ENCODE measurements around the gene EIF4ENIF1. TPM values are rescaled to one million over a fixed set of nuclear protein-coding genes. Genes with fewer than 3 reads are reported as not detected.

EIF4ENIF1 gene
- total and polyA plus RNA-seq, 2 experiments from 2014 or later, result 10.8 to 13.4 TPM

- Mint-ChIP-seq H3K9me3 (no peaks in the 10 kb centered on the region), H3K4me1 (no peaks in the 10 kb centered on the region; the same call in 2 of the 3 replicates), H3K4me3 (no peak overlapping the region), H3K36me3 (ENCODE audit: low read depth) (no peaks in the 10 kb centered on the region), H3K27ac (no peak overlapping the region), H3K27me3 (ENCODE audit: insufficient read depth, low read depth, poor library complexity) (no peaks in the 10 kb centered on the region)
- Histone ChIP-seq H3K4me2 (no peak overlapping the region), H3K27me3 (ENCODE audit: insufficient read depth) (no peaks in the 10 kb centered on the region), H3K36me3 (ENCODE audit: insufficient read depth) (no peaks in the 10 kb centered on the region), H3K9me2 (ENCODE audit: insufficient read depth) (no peaks in the 10 kb centered on the region), H3K27ac (ENCODE audit: low read depth) (no peak overlapping the region), H3F3A (replicated peaks; ENCODE audit: low read depth) (no peaks in the 10 kb centered on the region), H3K4me1 (ENCODE audit: insufficient read depth) (no peaks in the 10 kb centered on the region), H2AFZ (no peak overlapping the region), H3K79me2 (replicated peaks; ENCODE audit: insufficient read depth) (no peaks in the 10 kb centered on the region), H4K20me1 (replicated peaks; ENCODE audit: insufficient read depth) (no peaks in the 10 kb centered on the region), H3K4me3 (no peak overlapping the region)
- TF ChIP-seq CTCF (conservative IDR thresholded peaks at IDR 0.05; ENCODE audit: low read depth in 2 of 2), result no peak
- TF ChIP-seq CREB1 (CRISPR knock-in tag; IDR thresholded peaks at IDR 0.05; ENCODE audit: low read depth), result no peak
- no peak for TF ChIP-seq EZH2phosphoT487 (IDR thresholded peaks at IDR 0.05; ENCODE audit: unreplicated experiment)
- DNase-seq (ENCODE audit: low spot score) (no peak), ATAC-seq (no peak)
Observed at GRCh38 chr22:31538815-31539214, 49.2 kb upstream of the EIF4ENIF1 start.

- H3K4me2 ChIP-seq, result no peak overlapping the region
- Mint-ChIP-seq H3K27me3 (ENCODE audit: insufficient read depth, low read depth, poor library complexity) (peaks cover 5% of the 10 kb centered on the region), H3K4me1 (no peaks in the 10 kb centered on the region; the same call in 2 of the 3 replicates), H3K4me3 (no peak overlapping the region), H3K36me3 (ENCODE audit: low read depth) (no peaks in the 10 kb centered on the region), H3K9me3 (no peaks in the 10 kb centered on the region), H3K27ac (no peak overlapping the region)
- H3K36me3 ChIP-seq (ENCODE audit: insufficient read depth), result no peaks in the 10 kb centered on the region
- H3K27ac ChIP-seq (ENCODE audit: low read depth), result peak overlapping the region; percentile 68; the same call in 1 of the 2 replicates
- H3K27me3 ChIP-seq (ENCODE audit: insufficient read depth), result no peaks in the 10 kb centered on the region
- no peak for DNase-seq (ENCODE audit: low spot score)
- H3K79me2 ChIP-seq (replicated peaks; ENCODE audit: insufficient read depth), result no peaks in the 10 kb centered on the region
- no peak overlapping the region for H3K4me3 ChIP-seq
- H3K4me1 ChIP-seq (ENCODE audit: insufficient read depth), result no peaks in the 10 kb centered on the region
- no peaks in the 10 kb centered on the region for H3F3A ChIP-seq (replicated peaks; ENCODE audit: low read depth)
- no peak overlapping the region for H2AFZ ChIP-seq
- H3K9me2 ChIP-seq (ENCODE audit: insufficient read depth), result no peaks in the 10 kb centered on the region
- 0 out of 2 replicates have a peak, but pooled peaks cover 3% of the 10 kb centered on the region for H4K20me1 ChIP-seq (replicated peaks; ENCODE audit: insufficient read depth)
- no peak; the same call in 2 of the 3 replicates for ATAC-seq
- no peak for TF ChIP-seq REST (IDR thresholded peaks at IDR 0.05; ENCODE audit: unreplicated experiment)
- no peak for TF ChIP-seq ZNF462 (CRISPR knock-in tag; IDR thresholded peaks at IDR 0.05)
- TF ChIP-seq CREB1 (CRISPR knock-in tag; IDR thresholded peaks at IDR 0.05; ENCODE audit: low read depth), result no peak
- TF ChIP-seq CTCF (conservative IDR thresholded peaks at IDR 0.05; ENCODE audit: low read depth in 2 of 2), result no peak
Observed at GRCh38 chr22:31537019-31537535, 47.4 kb upstream of the EIF4ENIF1 start.
